OCI-LY1 (cell line): ENCODE measurements around the gene HDAC9.

Source experiments
- H2AFZ ChIP-seq: fragments of 200-600 bp; sonication (generic), shearing (Covaris generic); 2 replicates; pipeline ENCODE4 v1.6.0; 2014; ENCODE audit warnings: antibody characterized with exemption, mild to moderate bottlenecking, low read length
- H3F3A ChIP-seq: fragments of 200-600 bp; sonication (generic), shearing (Covaris generic); 2 replicates; pipeline ENCODE4 v1.6.0; 2014; ENCODE audit warnings: mild to moderate bottlenecking, antibody characterized with exemption, low read length, moderate library complexity; ENCODE audit not compliant: insufficient read depth
- H3K27ac ChIP-seq: fragments of 200-600 bp; sonication (generic); 2 replicates; pipeline ENCODE4 v1.5.1; 2014; ENCODE audit warnings: low read length, mixed run types, mild to moderate bottlenecking, low read depth; ENCODE audit not compliant: poor library complexity, severe bottlenecking
- H3K27me3 ChIP-seq: fragments of 200-600 bp; sonication (generic); 2 replicates; pipeline ENCODE4 v1.6.0; 2014; ENCODE audit warnings: antibody characterized with exemption, mild to moderate bottlenecking, low read length, moderate library complexity; ENCODE audit not compliant: insufficient read depth
- H3K36me3 ChIP-seq: fragments of 200-600 bp; sonication (generic); 2 replicates; pipeline ENCODE4 v1.6.1; 2014; ENCODE audit warnings: mild to moderate bottlenecking, antibody characterized with exemption, low read length, moderate library complexity, mixed read lengths; ENCODE audit not compliant: insufficient read depth
- H3K4me1 ChIP-seq: fragments of 200-600 bp; sonication (generic); 2 replicates; pipeline ENCODE4 v1.5.1; 2014; ENCODE audit warnings: mild to moderate bottlenecking, low read length, moderate library complexity; ENCODE audit not compliant: insufficient read depth, severe bottlenecking
- H3K4me2 ChIP-seq: fragments of 200-600 bp; sonication (generic), shearing (Covaris generic); 2 replicates; pipeline ENCODE4 v1.6.1; 2014; ENCODE audit warnings: low read length
- H3K4me3 ChIP-seq: fragments of 200-600 bp; sonication (generic); 2 replicates; pipeline ENCODE4 v1.5.1; 2014; ENCODE audit warnings: low read length, low read depth, mild to moderate bottlenecking, mixed read lengths; ENCODE audit not compliant: poor library complexity, severe bottlenecking
- H3K79me2 ChIP-seq: fragments of 200-600 bp; shearing (Covaris generic); 2 replicates; pipeline ENCODE4 v1.6.1; 2016; ENCODE audit warnings: mixed run types, low read length, mixed read lengths; ENCODE audit not compliant: insufficient read depth
- H3K9ac ChIP-seq: fragments of 200-600 bp; sonication (generic), shearing (Covaris generic); 2 replicates; pipeline ENCODE4 v1.6.1; 2014; ENCODE audit warnings: mild to moderate bottlenecking, low read length, mixed read lengths
- H3K9me2 ChIP-seq: fragments of 200-600 bp; sonication (generic), shearing (Covaris generic); 2 replicates; pipeline ENCODE4 v1.6.1; 2014; ENCODE audit warnings: low read depth, mild to moderate bottlenecking, low read length, mixed read lengths
- H3K9me3 ChIP-seq: fragments of 200-600 bp; shearing (Covaris generic); 2 replicates; pipeline ENCODE4 v1.6.1; 2014; ENCODE audit warnings: low read length, mixed read lengths
- H4K20me1 ChIP-seq: fragments of 200-600 bp; sonication (generic), shearing (Covaris generic); 2 replicates; pipeline ENCODE4 v1.6.0; 2016; ENCODE audit warnings: mild to moderate bottlenecking, low read length; ENCODE audit not compliant: insufficient read depth
- CTCF ChIP-seq: fragments of 200-600 bp; sonication (generic), shearing (Covaris generic); IDR thresholded peaks from 2 replicates; pipeline ENCODE4 v1.5.1; 2017; ENCODE audit warnings: mild to moderate bottlenecking, antibody characterized with exemption, low read length, moderate library complexity, mixed read lengths
- EZH2 ChIP-seq: fragments of 200-600 bp; sonication (generic), shearing (Covaris generic); IDR thresholded peaks from 2 replicates; pipeline ENCODE4 v1.8.0; 2017; ENCODE audit warnings: borderline replicate concordance, mixed run types, mild to moderate bottlenecking, antibody characterized with exemption, low read length, moderate library complexity, mixed read lengths

The HDAC9 gene

GRCh38 chr7:18796216-18796615, 300.7 kb downstream of the HDAC9 start:
- H3K4me2 ChIP-seq, result no peak overlapping the region
- H3K9ac ChIP-seq, result no peak overlapping the region
- H4K20me1 ChIP-seq, result no peaks in the 10 kb centered on the region
- no peaks in the 10 kb centered on the region for H3K4me1 ChIP-seq
- H3K27me3 ChIP-seq, result no peaks in the 10 kb centered on the region
- no peaks in the 10 kb centered on the region for H3K36me3 ChIP-seq
- H3K79me2 ChIP-seq, result no peaks in the 10 kb centered on the region
- H3K27ac ChIP-seq, result no peak overlapping the region
- H3F3A ChIP-seq, result no peaks in the 10 kb centered on the region
- H2AFZ ChIP-seq, result no peak overlapping the region
- no peaks in the 10 kb centered on the region for H3K9me3 ChIP-seq
- H3K9me2 ChIP-seq, result no peaks in the 10 kb centered on the region
- H3K4me3 ChIP-seq, result no peak overlapping the region
- no peak for TF ChIP-seq CTCF

GRCh38 chr7:18798088-18798906, 302.7 kb downstream of the HDAC9 start:
- Histone ChIP-seq H3K4me1 (no peaks in the 10 kb centered on the region), H3K4me2 (no peak overlapping the region), H2AFZ (no peak overlapping the region), H3K9ac (no peak overlapping the region), H3F3A (no peaks in the 10 kb centered on the region), H3K36me3 (no peaks in the 10 kb centered on the region), H3K9me3 (no peaks in the 10 kb centered on the region), H4K20me1 (no peaks in the 10 kb centered on the region), H3K9me2 (no peaks in the 10 kb centered on the region), H3K79me2 (no peaks in the 10 kb centered on the region), H3K27me3 (no peaks in the 10 kb centered on the region), H3K4me3 (no peak overlapping the region), H3K27ac (no peak overlapping the region)
- TF ChIP-seq EZH2 (no peak), CTCF (no peak)

- no peaks in the 10 kb centered on the region for H3K27me3 ChIP-seq
Observed at GRCh38 chr7:18799899-18800298, 304.4 kb downstream of the HDAC9 start.

More at GRCh38 chr7:18799899-18800298, 304.4 kb downstream of the HDAC9 start:
- Histone ChIP-seq H3K36me3 (no peaks in the 10 kb centered on the region), H3K4me2 (no peak overlapping the region), H3K27ac (no peak overlapping the region), H2AFZ (no peak overlapping the region), H3K9ac (no peak overlapping the region), H3K79me2 (no peaks in the 10 kb centered on the region), H3K4me1 (no peaks in the 10 kb centered on the region), H4K20me1 (no peaks in the 10 kb centered on the region), H3F3A (no peaks in the 10 kb centered on the region), H3K4me3 (no peak overlapping the region), H3K9me3 (no peaks in the 10 kb centered on the region), H3K9me2 (no peaks in the 10 kb centered on the region)
- TF ChIP-seq EZH2 (no peak), CTCF (no peak)
